Measurements from ENCODE around the gene CD160. TPM values are rescaled to one million over a fixed set of nuclear protein-coding genes. Genes with fewer than 3 reads are reported as not detected.

The CD160 gene
- total and polyA plus RNA-seq, 3 donors from 2014 or later: 0.31 to 0.45 TPM; not detected in 1

DNA sequence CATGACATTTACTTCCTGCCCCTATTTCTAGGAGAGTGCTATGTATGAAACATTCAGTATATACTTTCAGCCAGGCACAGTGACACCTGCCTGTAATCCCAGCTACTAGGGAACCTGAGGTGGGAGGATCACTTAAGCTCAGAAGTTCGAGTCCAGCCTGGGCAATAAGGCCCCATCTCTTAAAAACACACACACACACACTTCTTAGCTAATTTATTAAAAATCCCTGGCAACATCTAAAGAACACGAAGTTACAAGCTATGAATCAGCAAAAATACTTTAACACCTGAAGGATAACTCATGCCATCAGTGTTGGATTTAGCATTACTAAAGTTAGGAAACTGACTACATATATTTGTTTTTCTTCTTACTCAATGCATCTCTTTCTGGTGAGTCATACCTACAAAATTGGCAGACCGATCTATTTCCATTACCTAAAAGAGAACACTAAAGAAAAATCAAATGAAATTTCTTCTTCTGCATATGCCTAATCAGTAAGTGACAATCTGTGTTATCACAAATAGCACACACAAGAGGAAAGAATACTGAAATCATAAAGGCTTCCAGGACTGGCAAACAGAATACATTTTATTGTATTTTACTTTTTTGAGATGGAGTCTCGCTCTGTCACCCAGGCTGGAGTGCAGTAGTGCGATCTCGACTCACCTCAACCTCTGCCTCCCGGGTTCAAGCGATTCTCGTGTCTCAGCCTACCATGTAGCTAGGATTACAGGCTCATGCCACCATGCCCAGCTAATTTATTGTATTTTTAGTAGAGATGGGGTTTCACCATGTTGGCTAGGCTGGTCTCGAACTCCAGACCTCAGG lies 63.2 kb downstream of the CD160 start:
- intact Hi-C loops (cut with DNase I; ENCODE audit: low total_unique reads): no loop called here
- no peak for DNase-seq
- H3K27me3 ChIP-seq: no peaks in the 10 kb centered on the region
- no peak overlapping the region for H3K4me3 ChIP-seq
- TF ChIP-seq, protein P1, sequence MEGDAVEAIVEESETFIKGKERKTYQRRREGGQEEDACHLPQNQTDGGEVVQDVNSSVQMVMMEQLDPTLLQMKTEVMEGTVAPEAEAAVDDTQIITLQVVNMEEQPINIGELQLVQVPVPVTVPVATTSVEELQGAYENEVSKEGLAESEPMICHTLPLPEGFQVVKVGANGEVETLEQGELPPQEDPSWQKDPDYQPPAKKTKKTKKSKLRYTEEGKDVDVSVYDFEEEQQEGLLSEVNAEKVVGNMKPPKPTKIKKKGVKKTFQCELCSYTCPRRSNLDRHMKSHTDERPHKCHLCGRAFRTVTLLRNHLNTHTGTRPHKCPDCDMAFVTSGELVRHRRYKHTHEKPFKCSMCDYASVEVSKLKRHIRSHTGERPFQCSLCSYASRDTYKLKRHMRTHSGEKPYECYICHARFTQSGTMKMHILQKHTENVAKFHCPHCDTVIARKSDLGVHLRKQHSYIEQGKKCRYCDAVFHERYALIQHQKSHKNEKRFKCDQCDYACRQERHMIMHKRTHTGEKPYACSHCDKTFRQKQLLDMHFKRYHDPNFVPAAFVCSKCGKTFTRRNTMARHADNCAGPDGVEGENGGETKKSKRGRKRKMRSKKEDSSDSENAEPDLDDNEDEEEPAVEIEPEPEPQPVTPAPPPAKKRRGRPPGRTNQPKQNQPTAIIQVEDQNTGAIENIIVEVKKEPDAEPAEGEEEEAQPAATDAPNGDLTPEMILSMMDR (IDR thresholded peaks at IDR 0.05): no peak
- no peak for TF ChIP-seq POLR2A (IDR thresholded peaks at IDR 0.05)
- H3K27ac ChIP-seq: no peak overlapping the region
- H3K36me3 ChIP-seq (ENCODE audit: low read depth, missing control alignments): no peaks in the 10 kb centered on the region
- H3K4me1 ChIP-seq: no peaks in the 10 kb centered on the region
- WGBS, 2 donors: 86 to 89% methylated on average over 10 of the region's 10 CpGs
- no peaks in the 10 kb centered on the region for H3K9me3 ChIP-seq

DNA sequence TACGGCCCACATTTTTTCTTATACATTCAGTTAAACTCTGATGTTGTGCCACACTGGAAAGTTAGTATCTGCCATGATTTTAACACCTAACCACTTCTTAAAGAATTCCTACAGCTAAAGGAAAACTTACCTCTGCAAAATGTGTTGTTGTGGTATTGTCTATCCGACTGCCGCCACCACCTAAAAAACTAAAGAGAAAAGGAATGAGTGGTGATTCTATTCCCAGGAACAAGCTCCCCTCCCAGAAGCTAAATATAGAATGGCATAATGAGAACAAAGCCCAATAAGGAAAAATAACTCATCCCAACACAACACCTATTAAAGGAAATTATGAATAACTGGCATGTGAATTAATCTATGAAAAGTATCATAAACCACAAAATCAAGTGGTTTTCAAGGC lies 65.1 kb downstream of the CD160 start:
- no peak overlapping the region for H3K4me3 ChIP-seq
- intact Hi-C loops (cut with DNase I; ENCODE audit: low total_unique reads): no loop called here
- DNase-seq: no peak
- no peaks in the 10 kb centered on the region for H3K4me1 ChIP-seq
- no peaks in the 10 kb centered on the region for H3K9me3 ChIP-seq
- peak overlapping the region in 1 of 2 donors; percentile 38 for H3K27ac ChIP-seq
- H3K36me3 ChIP-seq (ENCODE audit: low read depth, missing control alignments): no peaks in the 10 kb centered on the region
- H3K27me3 ChIP-seq: no peaks in the 10 kb centered on the region
- no peak for TF ChIP-seq POLR2A (IDR thresholded peaks at IDR 0.05)
- TF ChIP-seq, protein P1 (IDR thresholded peaks at IDR 0.05): no peak
- 68 to 76% methylated on average over 3 of the region's 3 CpGs for WGBS, 2 donors

DNA sequence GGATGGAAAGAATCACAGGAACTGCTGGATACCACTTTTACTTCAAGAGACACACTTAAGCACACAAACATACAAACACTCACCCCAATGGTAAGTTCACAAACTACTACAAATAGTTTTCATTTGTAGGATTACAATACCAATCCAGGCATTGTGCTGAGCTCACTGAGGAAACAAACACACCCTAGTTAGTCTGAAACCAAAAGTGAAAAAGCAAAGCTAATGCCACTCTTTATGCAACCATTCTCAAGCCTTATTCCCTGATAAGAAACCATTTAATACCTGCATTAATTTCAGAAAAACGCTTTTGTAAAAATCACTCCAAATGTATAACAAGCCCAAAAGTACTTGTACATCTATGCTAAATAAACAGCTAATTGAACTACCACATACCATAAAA lies 66.2 kb downstream of the CD160 start:
- Histone ChIP-seq H3K4me3 (no peak overlapping the region), H3K36me3 (ENCODE audit: low read depth, missing control alignments) (no peaks in the 10 kb centered on the region), H3K9me3 (no peaks in the 10 kb centered on the region), H3K27ac (no peak overlapping the region), H3K27me3 (no peaks in the 10 kb centered on the region), H3K4me1 (no peaks in the 10 kb centered on the region)
- TF ChIP-seq POLR2A (IDR thresholded peaks at IDR 0.05): no peak
- TF ChIP-seq, protein P1 (IDR thresholded peaks at IDR 0.05): no peak
- DNase-seq: no peak
- intact Hi-C loops (cut with DNase I; ENCODE audit: low total_unique reads): no loop called here
- 85 to 87% methylated on average over 1 of the region's 1 CpG for WGBS, 2 donors

DNA sequence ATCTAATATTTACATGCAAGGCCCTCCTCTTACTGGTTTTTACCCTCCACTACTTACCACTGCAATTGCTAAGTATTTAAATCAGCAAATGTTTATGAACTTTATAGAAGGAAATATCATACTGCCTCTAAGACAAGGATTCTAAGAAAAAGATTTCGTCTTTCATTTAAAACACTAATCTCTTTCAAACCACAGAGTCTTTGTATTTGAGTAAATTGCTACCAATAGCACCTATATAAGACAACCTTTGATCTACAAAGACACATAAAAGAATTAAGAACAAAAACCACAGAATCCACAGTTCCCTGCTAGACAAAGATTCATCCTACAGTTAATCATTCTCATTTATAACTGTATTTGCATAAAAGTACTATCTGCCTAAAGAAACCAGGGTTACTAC lies 67.0 kb downstream of the CD160 start:
- Histone ChIP-seq H3K4me1 (no peaks in the 10 kb centered on the region), H3K36me3 (ENCODE audit: low read depth, missing control alignments) (no peaks in the 10 kb centered on the region), H3K4me3 (no peak overlapping the region), H3K9me3 (no peaks in the 10 kb centered on the region), H3K27me3 (no peaks in the 10 kb centered on the region), H3K27ac (peak overlapping the region in 1 of 2 donors; percentile 19)
- intact Hi-C loops (cut with DNase I; ENCODE audit: low total_unique reads): no loop called here
- TF ChIP-seq, protein P1 (IDR thresholded peaks at IDR 0.05): no peak
- TF ChIP-seq POLR2A (IDR thresholded peaks at IDR 0.05): no peak
- DNase-seq: no peak
- WGBS, 2 donors: 3 to 50% methylated on average over 1 of the region's 1 CpG

DNA sequence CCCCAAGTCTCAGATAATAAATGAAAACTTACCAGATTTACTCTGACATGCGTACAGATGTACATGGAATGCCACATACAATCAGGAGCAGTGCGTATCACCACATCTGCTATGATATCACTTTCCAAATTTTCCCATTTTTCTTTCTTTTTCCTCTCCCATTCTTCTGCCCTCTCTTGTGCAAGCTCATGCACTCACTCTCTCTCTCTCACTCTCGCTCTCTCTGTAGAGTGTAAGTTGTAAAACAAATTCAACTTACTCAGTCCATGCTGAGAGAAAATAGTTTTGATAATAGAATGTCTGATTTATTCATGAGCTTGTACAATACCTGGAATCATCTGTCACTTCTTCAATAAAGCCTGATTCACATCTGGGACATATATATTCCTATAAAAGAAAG lies 69.3 kb downstream of the CD160 start:
- Histone ChIP-seq H3K4me1 (no peaks in the 10 kb centered on the region), H3K36me3 (ENCODE audit: low read depth, missing control alignments) (no peaks in the 10 kb centered on the region), H3K9me3 (no peaks in the 10 kb centered on the region), H3K27ac (no peak overlapping the region), H3K4me3 (no peak overlapping the region), H3K27me3 (no peaks in the 10 kb centered on the region)
- no peak for DNase-seq
- intact Hi-C loops (cut with DNase I; ENCODE audit: low total_unique reads): no loop called here
- no peak for TF ChIP-seq POLR2A (IDR thresholded peaks at IDR 0.05)
- TF ChIP-seq, protein P1 (IDR thresholded peaks at IDR 0.05): no peak
- WGBS, 2 donors: 97 to 100% methylated on average over 3 of the region's 3 CpGs

Measured in testis (tissue), 3 donors.